HG03175 (cell line): ENCODE data around the gene SLC9A9.
A peak's percentile ranks its signal among the peaks of the same experiment; 100 is the strongest.
"Not testable (repeated sequence)": the region's sequence is repeated elsewhere in the genome, so short reads cannot be mapped to it uniquely, and the experiment has no call there.

ENCODE experiments used
- ATAC-seq: cut with Tn5 transposase; IDR thresholded peaks from one replicate; pipeline ENCODE4 v1.9.1; 2021; ENCODE audit warnings: mild to moderate bottlenecking, moderate library complexity; ENCODE audit not compliant: unreplicated experiment

Gene SLC9A9

GRCh38 chr3:143698682-143699303 lies 149.5 kb downstream of the SLC9A9 start:
- ATAC-seq: no peak

- no peak for ATAC-seq
Observed at GRCh38 chr3:143697975-143698374, 150.3 kb downstream of the SLC9A9 start.

GRCh38 chr3:143695333-143695732 lies 152.9 kb downstream of the SLC9A9 start:
- ATAC-seq: not testable (repeated sequence)

- no peak for ATAC-seq
Observed at GRCh38 chr3:143693506-143693905, 154.8 kb downstream of the SLC9A9 start.

GRCh38 chr3:143686638-143687197 lies 161.6 kb downstream of the SLC9A9 start:
- no peak for ATAC-seq

GRCh38 chr3:143685491-143685890 lies 162.8 kb downstream of the SLC9A9 start:
- ATAC-seq: no peak

- no peak for ATAC-seq
Observed at GRCh38 chr3:143677430-143677829, 170.8 kb downstream of the SLC9A9 start.

- no peak for ATAC-seq
Observed at GRCh38 chr3:143676747-143677146, 171.5 kb downstream of the SLC9A9 start.

GRCh38 chr3:143676021-143676420 lies 172.2 kb downstream of the SLC9A9 start:
- ATAC-seq: no peak

- ATAC-seq: peak; percentile 72
Observed at GRCh38 chr3:143674100-143674968, 173.9 kb downstream of the SLC9A9 start.

- ATAC-seq: no peak
Observed at GRCh38 chr3:143672396-143673165, 175.7 kb downstream of the SLC9A9 start.

GRCh38 chr3:143671626-143672025 lies 176.6 kb downstream of the SLC9A9 start:
- ATAC-seq: no peak

- ATAC-seq: peak; percentile 90
Observed at GRCh38 chr3:143668924-143669790, 179.1 kb downstream of the SLC9A9 start.

- ATAC-seq: no peak
Observed at GRCh38 chr3:143668385-143668784, 179.9 kb downstream of the SLC9A9 start.

- no peak for ATAC-seq
Observed at GRCh38 chr3:143661677-143662076, 186.6 kb downstream of the SLC9A9 start.

GRCh38 chr3:143658861-143659260 lies 189.4 kb downstream of the SLC9A9 start:
- no peak for ATAC-seq

- ATAC-seq: no peak
Observed at GRCh38 chr3:143658116-143658515, 190.2 kb downstream of the SLC9A9 start.

- no peak for ATAC-seq
Observed at GRCh38 chr3:143657391-143657790, 190.9 kb downstream of the SLC9A9 start.

GRCh38 chr3:143654906-143655305 lies 193.4 kb downstream of the SLC9A9 start:
- no peak for ATAC-seq

- ATAC-seq: no peak
Observed at GRCh38 chr3:143653935-143654334, 194.3 kb downstream of the SLC9A9 start.
